PC-9 (cell line): ENCODE data around the gene CGB5. TPM values are rescaled to one million over a fixed set of nuclear protein-coding genes. Genes with fewer than 3 reads are reported as not detected.

Source experiments
- BruUV-seq: library from RNA; stranded (reverse); fragments of 400-500 nt; replicated peaks from 2 replicates; lab custom pipeline; 2021; lab: Mats Ljungman, UMichigan
- CTCF ChIA-PET: fragments of 300-600 bp; sonication (Branson Sonifier 250); formaldehyde crosslinking; loops from one replicate; lab custom pipeline; 2022; ENCODE audit warnings: antibody characterized with exemption; lab: Charles Lee
- POLR2A ChIA-PET: fragments of 300-600 bp; sonication (Branson Sonifier 250); formaldehyde crosslinking; loops from one replicate; lab custom pipeline; 2022; ENCODE audit warnings: antibody characterized with exemption; ENCODE audit not compliant: unreplicated experiment; lab: Charles Lee
- DNase-seq, 2 experiments: peaks; one replicate each; pipeline versions ENCODE4 v3.0.0 to v3.0.0-alpha.2; 2015 to 2022; ENCODE audit warnings: mixed read lengths in 1 of 2
- H2AFZ ChIP-seq: fragments of 200-600 bp; sonication (generic); 2 replicates; pipeline ENCODE4 v1.8.1; 2017; ENCODE audit warnings: antibody characterized with exemption
- H3F3A ChIP-seq: fragments of 200-600 bp; sonication (generic); 2 replicates; pipeline ENCODE4 v1.8.1; 2017; ENCODE audit warnings: antibody characterized with exemption, mild to moderate bottlenecking, low read depth; ENCODE audit not compliant: insufficient read depth
- H3K27ac ChIP-seq: fragments of 200-600 bp; sonication (generic); 2 replicates; pipeline ENCODE4 v1.6.1; 2016; ENCODE audit warnings: mixed run types
- H3K27me3 ChIP-seq: fragments of 200-600 bp; sonication (generic); 2 replicates; pipeline ENCODE4 v1.6.1; 2016; ENCODE audit warnings: low read depth, mixed run types; ENCODE audit not compliant: insufficient read depth
- H3K36me3 ChIP-seq: fragments of 200-600 bp; sonication (generic); 2 replicates; pipeline ENCODE4 v1.6.1; 2016; ENCODE audit warnings: low read depth, mixed run types
- H3K4me1 ChIP-seq: fragments of 200-600 bp; sonication (generic); replicated peaks from 2 replicates; pipeline ENCODE4 v1.6.1; 2016; ENCODE audit warnings: mixed run types; ENCODE audit not compliant: insufficient read depth
- H3K4me2 ChIP-seq: fragments of 200-600 bp; sonication (generic); 2 replicates; pipeline ENCODE4 v1.6.1; 2017; ENCODE audit warnings: mixed run types
- H3K4me3 ChIP-seq: fragments of 200-600 bp; sonication (generic); 2 replicates; pipeline ENCODE4 v1.6.1; 2016; ENCODE audit warnings: mixed run types
- H3K79me2 ChIP-seq: fragments of 200-600 bp; sonication (generic); 2 replicates; pipeline ENCODE4 v1.6.1; 2017; ENCODE audit warnings: low read depth, mixed run types
- H3K9me2 ChIP-seq: fragments of 200-600 bp; sonication (generic); 2 replicates; pipeline ENCODE4 v1.8.1; 2017; ENCODE audit warnings: mild to moderate bottlenecking; ENCODE audit not compliant: insufficient read depth
- H3K9me3 ChIP-seq: fragments of 200-600 bp; sonication (generic); 2 replicates; pipeline ENCODE4 v1.8.1; 2016; ENCODE audit warnings: low read depth; ENCODE audit not compliant: insufficient read depth
- H4K20me1 ChIP-seq: fragments of 200-600 bp; sonication (generic); 2 replicates; pipeline ENCODE4 v1.8.1; 2017; ENCODE audit not compliant: insufficient read depth
- EZH2 ChIP-seq: fragments of 200-600 bp; sonication (generic); IDR thresholded peaks from 2 replicates; pipeline ENCODE4 v1.8.0; 2017; ENCODE audit warnings: antibody characterized with exemption, low read depth
- intact Hi-C: fragments of 100-400 bp; cut with micrococcal nuclease; formaldehyde crosslinking; loops from one replicate; pipeline ENCODE4 v1.10.0; 2022; ENCODE audit not compliant: unreplicated experiment
- total RNA-seq: library from RNA; stranded (reverse); gene quantifications from 2 replicates; pipeline ENCODE4 v1.2.3, GENCODE V29; 2021
- TF ChIP-seq, protein P1 (sequence below): fragments of 200-600 bp; sonication (generic); conservative IDR thresholded peaks from 2 replicates; pipeline ENCODE4 v1.6.1; 2017; ENCODE audit warnings: mixed run types, antibody characterized with exemption, mild to moderate bottlenecking, moderate library complexity

The CGB5 gene
- total RNA-seq, 1 experiment from 2014 or later = 1.9 TPM

DNA sequence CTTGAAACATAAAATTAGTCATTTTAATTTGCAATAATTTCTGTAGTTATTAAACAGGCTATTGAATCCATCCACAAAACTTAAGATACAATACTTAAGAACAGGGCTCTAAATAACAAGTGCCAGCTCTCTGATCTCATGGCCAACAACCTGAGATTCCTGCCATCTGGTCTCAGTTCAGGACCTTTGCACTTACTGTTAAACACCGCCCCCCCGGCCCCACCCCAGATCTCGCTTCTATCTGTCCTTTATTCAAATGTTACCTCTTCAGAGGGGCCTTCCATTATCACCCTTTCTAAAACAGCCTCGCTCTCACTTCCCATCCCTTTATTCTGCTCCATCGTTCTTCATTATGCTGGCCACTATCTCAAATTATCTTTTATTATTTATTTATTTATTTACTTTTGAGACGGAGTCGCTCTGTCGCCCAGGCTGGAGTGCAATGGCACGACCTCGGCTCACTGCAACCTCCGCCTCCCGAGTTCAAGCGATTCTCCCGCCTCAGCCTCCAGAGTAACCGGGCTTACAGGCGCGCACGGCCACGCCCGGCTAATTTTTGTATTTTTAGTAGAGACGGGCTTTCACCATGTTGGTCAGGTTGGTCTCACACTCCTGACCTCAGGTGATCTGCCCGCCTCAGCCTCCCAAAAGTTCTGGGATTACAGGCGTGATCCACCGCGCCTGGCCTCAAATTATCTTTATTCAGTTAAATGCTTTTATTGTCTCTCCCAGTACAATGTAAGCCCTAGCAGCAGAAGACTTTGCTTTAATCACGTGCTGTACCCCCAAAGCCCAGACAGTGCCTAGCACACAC lies 40.8 kb downstream of the CGB5 start:
- Histone ChIP-seq H3K4me3 (peak overlapping the region; percentile 77), H3F3A (peaks cover 12% of the 10 kb centered on the region; the same call in 1 of the 2 replicates), H3K4me2 (peak overlapping the region; percentile 78), H3K4me1 (peaks cover 15% of the 10 kb centered on the region), H3K9me2 (no peaks in the 10 kb centered on the region), H3K27me3 (no peaks in the 10 kb centered on the region), H3K27ac (0 out of 2 replicates have a peak overlapping the region, but pooled peaks have one; percentile 14), H3K36me3 (peaks cover 16% of the 10 kb centered on the region), H2AFZ (peak overlapping the region; percentile 90), H4K20me1 (peaks cover 38% of the 10 kb centered on the region), H3K79me2 (peaks cover 42% of the 10 kb centered on the region), H3K9me3 (no peaks in the 10 kb centered on the region)
- ChIA-PET POLR2A (no interaction called here), CTCF (no interaction called here)
- BruUV-seq = TSS peak; percentile 96
- DNase-seq = no peak
- TF ChIP-seq, protein P1, sequence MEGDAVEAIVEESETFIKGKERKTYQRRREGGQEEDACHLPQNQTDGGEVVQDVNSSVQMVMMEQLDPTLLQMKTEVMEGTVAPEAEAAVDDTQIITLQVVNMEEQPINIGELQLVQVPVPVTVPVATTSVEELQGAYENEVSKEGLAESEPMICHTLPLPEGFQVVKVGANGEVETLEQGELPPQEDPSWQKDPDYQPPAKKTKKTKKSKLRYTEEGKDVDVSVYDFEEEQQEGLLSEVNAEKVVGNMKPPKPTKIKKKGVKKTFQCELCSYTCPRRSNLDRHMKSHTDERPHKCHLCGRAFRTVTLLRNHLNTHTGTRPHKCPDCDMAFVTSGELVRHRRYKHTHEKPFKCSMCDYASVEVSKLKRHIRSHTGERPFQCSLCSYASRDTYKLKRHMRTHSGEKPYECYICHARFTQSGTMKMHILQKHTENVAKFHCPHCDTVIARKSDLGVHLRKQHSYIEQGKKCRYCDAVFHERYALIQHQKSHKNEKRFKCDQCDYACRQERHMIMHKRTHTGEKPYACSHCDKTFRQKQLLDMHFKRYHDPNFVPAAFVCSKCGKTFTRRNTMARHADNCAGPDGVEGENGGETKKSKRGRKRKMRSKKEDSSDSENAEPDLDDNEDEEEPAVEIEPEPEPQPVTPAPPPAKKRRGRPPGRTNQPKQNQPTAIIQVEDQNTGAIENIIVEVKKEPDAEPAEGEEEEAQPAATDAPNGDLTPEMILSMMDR = no peak
- no peak for TF ChIP-seq EZH2
- intact Hi-C loops = no loop called here

DNA sequence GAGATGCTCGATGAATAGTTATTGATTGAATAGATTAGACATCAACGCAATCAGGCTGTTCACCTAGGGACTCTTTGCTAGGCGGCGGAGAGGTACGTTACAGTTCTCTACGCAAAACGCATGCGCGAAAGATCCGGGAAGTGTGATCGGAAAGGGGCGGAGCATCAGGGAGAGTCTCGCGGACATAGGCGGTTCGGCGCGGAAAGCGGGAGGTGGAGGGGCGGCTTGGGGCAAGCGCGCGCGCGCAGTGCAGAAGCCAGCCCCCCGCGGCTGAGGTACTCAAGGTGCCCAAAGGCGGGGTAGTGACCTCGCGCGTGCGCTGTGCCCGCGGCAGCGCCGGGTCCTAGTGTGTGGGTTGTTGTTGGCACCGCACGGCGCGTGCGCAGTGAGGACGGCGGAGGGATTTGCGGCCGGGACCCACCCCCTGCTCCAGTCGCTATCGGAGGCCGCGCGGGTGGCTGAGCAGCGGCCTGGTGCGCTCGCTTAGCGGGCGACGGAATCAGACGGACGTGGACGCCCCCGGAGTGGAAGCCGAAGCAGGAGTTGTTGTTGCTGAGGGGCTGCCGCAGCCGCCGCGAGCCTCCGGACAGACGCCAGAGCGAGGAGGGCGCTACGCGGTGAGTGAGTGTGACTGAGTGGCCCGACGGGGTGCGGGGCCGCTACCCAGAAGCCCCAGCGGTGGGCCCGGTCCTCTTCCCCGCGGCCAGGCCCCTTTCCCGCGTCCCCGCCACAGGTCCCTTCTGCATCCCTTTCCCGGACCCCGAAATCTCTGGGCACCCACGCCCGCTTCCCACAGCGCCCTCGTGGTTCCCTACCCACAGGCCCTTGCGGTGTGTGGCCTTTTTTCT lies 41.6 kb downstream of the CGB5 start, which contains the start of gene SNRNP70:
SNRNP70 (plus strand) TSS at position 432 of the 848 bp plus-strand sequence. CDS start 964 bp downstream, outside the sequence.
- peaks cover 25% of the 10 kb centered on the region for H3K36me3 ChIP-seq
- intact Hi-C loops = no loop called here
- H3K27me3 ChIP-seq = no peaks in the 10 kb centered on the region
- POLR2A ChIA-PET = no interaction called here
- peaks cover 47% of the 10 kb centered on the region for H4K20me1 ChIP-seq
- no peaks in the 10 kb centered on the region for H3K9me3 ChIP-seq
- H3K79me2 ChIP-seq = peaks cover 50% of the 10 kb centered on the region
- no peaks in the 10 kb centered on the region for H3K9me2 ChIP-seq
- CTCF ChIA-PET = no interaction called here
- no TSS peak for BruUV-seq
- DNase-seq = peak; percentile 97 to 100
- TF ChIP-seq EZH2 = no peak
- TF ChIP-seq, protein P1 = 0 out of 2 replicates have a peak, but pooled peaks have one; percentile 27
- H3K4me3 ChIP-seq = peak within 1 kb of the TSS; percentile 77
- peaks cover 14% of the 10 kb centered on the region; the same call in 1 of the 2 replicates for H3F3A ChIP-seq
- peak within 1 kb of the TSS; percentile 41 for H3K27ac ChIP-seq
- peak within 1 kb of the TSS; percentile 90 for H2AFZ ChIP-seq
- H3K4me1 ChIP-seq = peaks cover 15% of the 10 kb centered on the region
- H3K4me2 ChIP-seq = peak within 1 kb of the TSS; percentile 100

DNA sequence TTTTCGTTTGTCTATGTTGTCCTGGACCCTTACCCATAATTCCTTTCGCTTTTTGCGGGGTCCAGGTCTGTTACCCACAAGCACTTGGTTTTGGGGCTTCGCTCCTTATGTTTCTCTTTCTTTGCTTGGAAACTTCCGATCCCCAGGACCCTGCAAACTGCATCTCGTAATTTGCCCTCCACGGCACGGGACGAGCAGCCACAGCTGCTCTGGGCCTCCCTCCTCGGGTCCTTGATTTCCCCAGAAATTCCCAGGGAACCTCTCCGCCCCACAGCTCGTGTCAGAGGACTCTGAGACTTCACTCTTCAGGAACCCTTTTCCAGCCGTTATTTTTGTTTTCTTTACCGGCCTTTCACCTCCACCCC lies 42.2 kb downstream of the CGB5 start:
- no TSS peak for BruUV-seq
- peak overlapping the region; percentile 79 for H2AFZ ChIP-seq

More for the DNA sequence above, 42.2 kb downstream of the CGB5 start:
- H4K20me1 ChIP-seq = peaks cover 53% of the 10 kb centered on the region
- DNase-seq = no peak
- peaks cover 31% of the 10 kb centered on the region for H3K36me3 ChIP-seq
- no peaks in the 10 kb centered on the region for H3K27me3 ChIP-seq
- intact Hi-C loops = no loop called here
- H3K4me1 ChIP-seq = peaks cover 15% of the 10 kb centered on the region
- H3K9me3 ChIP-seq = no peaks in the 10 kb centered on the region
- peak overlapping the region; percentile 100 for H3K4me2 ChIP-seq
- TF ChIP-seq EZH2 = no peak
- TF ChIP-seq, protein P1 = 0 out of 2 replicates have a peak, but pooled peaks have one; percentile 15
- H3K4me3 ChIP-seq = peak overlapping the region; percentile 77
- no peaks in the 10 kb centered on the region for H3K9me2 ChIP-seq
- H3F3A ChIP-seq = peaks cover 20% of the 10 kb centered on the region; the same call in 1 of the 2 replicates
- ChIA-PET CTCF (no interaction called here), POLR2A (interaction anchor here (0.6 kb wide), 1 partner anchor 86 kb away, joined by 7 read pairs; no protein-coding TSS in a partner anchor)
- H3K27ac ChIP-seq = peak overlapping the region; percentile 41; the same call in 1 of the 2 replicates
- peaks cover 56% of the 10 kb centered on the region for H3K79me2 ChIP-seq
